ENCODE results near the gene AP1B1.

Gene AP1B1

DNA sequence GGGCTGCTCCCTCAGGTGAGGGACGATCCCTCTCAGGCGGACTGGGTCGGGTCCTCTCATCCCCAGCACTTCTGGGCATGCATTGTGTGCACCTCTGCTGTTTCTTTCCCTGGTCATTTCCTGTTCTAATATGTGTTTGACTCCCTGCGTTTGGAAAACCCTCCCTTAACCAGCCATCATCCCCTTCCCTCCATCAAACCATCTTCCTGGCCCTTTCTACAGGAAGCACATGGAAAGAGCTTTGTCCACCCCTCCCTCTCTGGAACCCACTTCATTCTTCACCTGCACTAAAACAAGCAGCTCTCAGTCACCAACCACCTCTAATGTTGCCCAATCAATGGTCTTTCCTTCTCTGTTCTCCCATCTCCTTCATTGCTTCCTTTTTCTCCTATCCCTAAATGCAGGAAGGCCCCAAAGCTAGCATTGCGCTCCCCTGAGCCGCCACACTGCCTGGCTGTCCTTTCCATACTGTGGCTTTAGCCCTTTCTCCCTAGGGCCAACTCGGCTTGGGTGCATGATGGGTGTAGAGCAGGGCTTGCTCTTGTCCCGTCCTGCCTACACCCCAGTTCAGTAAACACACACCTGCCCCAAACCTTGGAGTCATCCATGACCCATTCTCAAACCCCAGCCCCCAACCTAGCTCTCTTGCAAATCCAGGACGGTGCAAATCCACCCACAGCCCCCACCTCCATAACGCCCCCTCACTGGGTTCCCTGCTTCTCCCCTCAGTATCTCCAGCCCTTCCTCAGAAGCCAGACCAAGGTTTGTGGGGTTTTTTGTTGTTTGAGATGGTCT lies 87.4 kb downstream of the AP1B1 start:
- DNase-seq (ENCODE audit: low spot score): no peak

DNA sequence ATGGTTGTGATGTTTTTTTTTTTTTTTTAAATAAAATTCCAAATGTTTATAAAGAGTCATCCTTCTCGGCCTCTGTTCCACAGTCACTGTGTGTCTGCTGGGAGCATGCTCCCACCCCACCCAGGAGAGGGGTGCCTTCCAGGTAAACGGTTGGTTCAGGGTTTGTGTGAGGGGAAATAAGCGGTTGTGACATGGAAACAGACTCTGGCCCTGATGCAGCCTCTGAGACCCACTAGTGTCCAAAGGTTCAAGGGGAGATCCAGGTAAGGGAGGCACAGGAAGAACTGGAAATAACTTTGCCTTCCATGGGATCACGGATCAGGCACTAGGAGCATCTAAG lies 87.9 kb downstream of the AP1B1 start:
- no peak for DNase-seq (ENCODE audit: low spot score)

DNA sequence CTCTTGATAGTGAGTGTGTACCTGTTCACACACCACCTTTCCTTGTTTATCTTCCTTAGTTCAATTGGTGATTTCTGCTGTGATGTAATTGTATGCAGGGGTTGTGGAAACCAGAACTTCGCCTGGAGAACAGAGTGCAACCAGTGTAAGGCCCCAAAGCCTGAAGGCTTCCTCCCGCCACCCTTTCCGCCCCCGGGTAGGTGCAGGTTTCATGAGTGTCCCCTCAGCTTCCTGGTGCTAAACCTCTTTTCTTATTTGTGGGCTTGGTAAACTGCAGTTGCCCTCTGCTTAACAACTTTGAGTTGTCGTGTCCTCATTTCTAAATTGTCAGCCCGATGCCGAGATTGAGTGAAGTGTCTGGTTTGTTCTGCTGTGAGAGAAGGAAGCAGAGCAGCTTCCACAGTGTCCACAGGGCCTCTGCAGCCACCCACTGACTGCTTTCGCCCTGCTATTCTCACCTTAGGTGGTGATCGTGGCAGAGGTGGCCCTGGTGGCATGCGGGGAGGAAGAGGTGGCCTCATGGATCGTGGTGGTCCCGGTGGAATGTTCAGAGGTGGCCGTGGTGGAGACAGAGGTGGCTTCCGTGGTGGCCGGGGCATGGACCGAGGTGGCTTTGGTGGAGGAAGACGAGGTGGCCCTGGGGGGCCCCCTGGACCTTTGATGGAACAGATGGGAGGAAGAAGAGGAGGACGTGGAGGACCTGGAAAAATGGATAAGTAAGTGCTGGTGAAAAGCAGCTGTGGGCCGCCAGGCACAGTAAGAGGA lies 89.1 kb downstream of the AP1B1 start:
- DNase-seq (ENCODE audit: low spot score): no peak

DNA sequence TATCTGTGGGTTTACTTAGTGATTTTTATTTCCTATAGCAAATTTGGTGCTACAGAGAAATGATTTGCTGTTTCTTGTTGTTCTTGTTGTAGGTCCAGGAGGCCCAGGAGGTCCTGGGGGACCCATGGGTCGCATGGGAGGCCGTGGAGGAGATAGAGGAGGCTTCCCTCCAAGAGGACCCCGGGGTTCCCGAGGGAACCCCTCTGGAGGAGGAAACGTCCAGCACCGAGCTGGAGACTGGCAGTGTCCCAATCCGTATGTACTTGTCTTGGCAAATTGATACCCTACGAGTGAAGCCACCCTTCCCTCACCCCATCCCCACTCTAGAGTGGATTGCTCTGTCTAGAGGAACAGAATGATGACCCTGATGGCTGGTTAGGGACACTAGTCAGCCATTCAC lies 89.7 kb downstream of the AP1B1 start:
- no peak for DNase-seq (ENCODE audit: low spot score)

DNA sequence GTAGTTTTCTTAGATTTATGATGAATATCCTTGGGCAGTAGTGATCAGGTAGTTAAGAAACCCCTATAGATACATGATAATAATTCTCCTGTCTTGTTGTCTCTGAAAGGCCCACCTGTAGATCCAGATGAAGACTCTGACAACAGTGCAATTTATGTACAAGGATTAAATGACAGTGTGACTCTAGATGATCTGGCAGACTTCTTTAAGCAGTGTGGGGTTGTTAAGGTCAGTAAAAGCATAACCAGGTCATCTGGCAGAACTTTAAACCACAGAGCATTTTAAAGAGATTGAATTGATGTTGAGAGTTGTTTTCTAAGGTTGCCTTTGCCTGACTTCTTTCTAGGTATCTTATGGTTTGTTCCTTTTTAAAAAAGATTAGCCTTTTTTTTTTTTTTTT lies 96.0 kb downstream of the AP1B1 start:
- no peak for DNase-seq (ENCODE audit: low spot score)

DNA sequence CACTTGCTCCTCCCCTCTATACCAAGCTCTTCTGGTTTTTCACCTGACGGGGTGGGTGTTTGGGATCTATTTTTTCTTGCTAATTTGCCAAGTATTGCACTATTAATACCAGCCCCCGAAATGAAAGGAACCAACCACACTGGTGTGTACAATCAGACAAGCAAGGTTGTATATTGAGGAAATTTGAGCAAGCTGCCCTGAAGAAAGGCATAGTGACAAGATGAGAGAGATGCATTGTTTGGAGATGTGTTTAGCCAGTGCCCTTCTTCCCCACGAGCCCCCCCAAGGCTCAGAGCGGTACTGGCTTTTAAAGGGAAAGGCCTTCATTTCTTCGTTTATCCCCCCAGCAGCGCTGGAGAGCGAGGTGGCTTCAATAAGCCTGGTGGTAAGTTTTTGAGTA lies 97.2 kb downstream of the AP1B1 start:
- DNase-seq (ENCODE audit: low spot score): no peak

DNA sequence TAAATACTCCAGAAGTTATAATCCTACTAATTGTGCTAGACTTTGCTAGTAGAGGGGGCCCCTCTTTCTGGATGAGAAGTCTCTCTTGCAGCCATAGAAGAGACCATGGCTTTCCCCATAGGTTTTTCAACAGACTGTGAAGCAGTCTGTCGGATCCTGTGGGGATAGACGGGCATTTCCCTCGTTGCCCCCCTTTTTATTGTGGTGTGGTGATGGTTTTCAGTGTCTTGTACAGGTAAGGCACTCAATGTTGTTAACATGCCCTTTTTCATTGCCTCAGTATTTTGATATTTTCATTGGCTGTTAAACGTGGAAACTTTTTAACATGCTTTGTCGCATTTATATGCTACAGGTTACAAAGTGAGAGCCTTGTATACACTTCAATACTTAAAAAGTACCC lies 98.3 kb downstream of the AP1B1 start:
- DNase-seq (ENCODE audit: low spot score): no peak

DNA sequence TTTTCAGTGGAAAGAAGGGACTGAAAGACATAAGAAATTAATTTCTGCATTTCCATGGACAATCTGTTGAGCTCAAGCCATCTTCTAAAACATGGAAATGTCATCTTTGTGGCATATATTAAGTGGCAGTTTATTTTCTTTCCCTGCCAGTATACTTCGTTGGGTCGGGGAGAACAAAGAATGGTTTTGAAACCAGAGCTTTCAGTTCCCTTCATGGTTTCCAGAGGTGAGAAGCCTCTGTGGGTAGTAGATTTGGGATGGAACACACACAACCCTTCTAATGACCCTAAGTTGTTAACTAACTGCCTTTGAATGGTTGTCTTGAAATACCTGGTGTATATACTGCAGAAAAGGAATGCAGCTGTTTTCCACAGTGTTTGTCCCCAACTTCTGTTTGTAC lies 99.5 kb downstream of the AP1B1 start:
- DNase-seq (ENCODE audit: low spot score): no peak

DNA sequence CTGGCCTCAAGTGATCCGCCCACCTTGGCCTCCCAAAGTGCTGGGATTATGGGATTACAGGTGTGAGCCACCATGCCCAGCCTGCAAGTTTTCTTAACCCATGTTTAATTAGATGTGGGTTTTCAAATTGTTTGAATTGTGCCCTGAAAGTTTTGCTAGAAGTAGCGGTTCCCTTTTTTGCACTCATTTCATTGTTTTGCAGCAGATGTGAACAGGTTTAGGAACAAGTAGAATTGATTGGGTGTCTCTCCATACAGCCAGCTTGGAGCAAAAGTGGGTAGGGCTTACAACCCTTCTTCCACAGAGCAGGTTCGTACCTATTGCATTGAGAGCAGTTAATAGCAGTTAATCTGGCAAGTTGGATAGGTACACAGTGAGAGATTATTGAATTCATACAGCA lies 104.2 kb downstream of the AP1B1 start:
- DNase-seq (ENCODE audit: low spot score): no peak

DNA sequence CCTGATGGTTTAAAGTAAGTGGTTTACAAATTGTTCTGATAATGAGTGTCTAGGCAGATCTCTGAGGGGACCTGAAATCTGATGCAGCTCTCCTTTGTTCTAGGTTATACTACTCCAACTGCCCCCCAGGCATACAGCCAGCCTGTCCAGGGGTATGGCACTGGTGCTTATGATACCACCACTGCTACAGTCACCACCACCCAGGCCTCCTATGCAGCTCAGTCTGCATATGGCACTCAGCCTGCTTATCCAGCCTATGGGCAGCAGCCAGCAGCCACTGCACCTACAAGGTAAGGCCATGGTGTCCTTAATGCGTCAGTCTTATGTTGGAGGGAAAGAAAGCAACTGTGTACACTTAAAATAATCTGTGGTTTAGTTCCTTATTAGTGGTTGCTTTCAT lies 110.4 kb downstream of the AP1B1 start:
- DNase-seq (ENCODE audit: low spot score): no peak
